ENCODE measurements around the gene CYTIP.

Gene CYTIP

DNA sequence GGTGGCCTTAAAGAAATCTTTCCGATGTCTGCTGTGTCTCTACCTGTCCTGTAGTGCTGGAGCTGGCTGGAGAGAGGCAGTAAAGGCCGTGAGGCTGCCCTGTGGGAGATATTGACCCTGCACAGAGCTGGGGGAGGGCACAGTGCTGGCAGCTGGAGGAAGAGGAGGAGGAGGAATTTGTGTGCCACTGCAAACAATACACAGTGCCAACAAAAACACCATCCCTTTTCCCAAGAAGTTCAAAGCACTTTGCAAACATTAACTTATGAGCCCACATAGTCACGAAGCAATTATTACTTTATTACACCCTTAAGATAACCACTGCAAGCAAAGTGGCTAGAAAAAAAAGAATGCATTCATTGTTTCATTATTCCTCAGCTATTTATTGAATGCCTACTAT, 45.0 kb upstream of the CYTIP start:
- Histone ChIP-seq H3F3A (ENCODE audit: insufficient read depth, low read length) (no peaks in the 10 kb centered on the region), H3K4me3 (ENCODE audit: low read depth, low read length, poor library complexity, severe bottlenecking) (no peak overlapping the region), H3K4me2 (ENCODE audit: low read length) (no peak overlapping the region), H3K9ac (ENCODE audit: low read length) (no peak overlapping the region), H3K9me2 (ENCODE audit: low read depth, low read length) (no peaks in the 10 kb centered on the region), H3K27me3 (ENCODE audit: insufficient read depth, low read length) (no peaks in the 10 kb centered on the region), H3K79me2 (ENCODE audit: insufficient read depth, low read length) (no peaks in the 10 kb centered on the region), H3K36me3 (ENCODE audit: insufficient read depth, low read length) (no peaks in the 10 kb centered on the region), H3K9me3 (ENCODE audit: low read length) (no peaks in the 10 kb centered on the region), H3K4me1 (ENCODE audit: insufficient read depth, low read length, severe bottlenecking) (peaks cover 47% of the 10 kb centered on the region), H2AFZ (ENCODE audit: low read length) (no peak overlapping the region), H4K20me1 (ENCODE audit: insufficient read depth, low read length) (no peaks in the 10 kb centered on the region), H3K27ac (ENCODE audit: low read depth, low read length, poor library complexity, severe bottlenecking) (no peak overlapping the region)
- TF ChIP-seq, protein P1, sequence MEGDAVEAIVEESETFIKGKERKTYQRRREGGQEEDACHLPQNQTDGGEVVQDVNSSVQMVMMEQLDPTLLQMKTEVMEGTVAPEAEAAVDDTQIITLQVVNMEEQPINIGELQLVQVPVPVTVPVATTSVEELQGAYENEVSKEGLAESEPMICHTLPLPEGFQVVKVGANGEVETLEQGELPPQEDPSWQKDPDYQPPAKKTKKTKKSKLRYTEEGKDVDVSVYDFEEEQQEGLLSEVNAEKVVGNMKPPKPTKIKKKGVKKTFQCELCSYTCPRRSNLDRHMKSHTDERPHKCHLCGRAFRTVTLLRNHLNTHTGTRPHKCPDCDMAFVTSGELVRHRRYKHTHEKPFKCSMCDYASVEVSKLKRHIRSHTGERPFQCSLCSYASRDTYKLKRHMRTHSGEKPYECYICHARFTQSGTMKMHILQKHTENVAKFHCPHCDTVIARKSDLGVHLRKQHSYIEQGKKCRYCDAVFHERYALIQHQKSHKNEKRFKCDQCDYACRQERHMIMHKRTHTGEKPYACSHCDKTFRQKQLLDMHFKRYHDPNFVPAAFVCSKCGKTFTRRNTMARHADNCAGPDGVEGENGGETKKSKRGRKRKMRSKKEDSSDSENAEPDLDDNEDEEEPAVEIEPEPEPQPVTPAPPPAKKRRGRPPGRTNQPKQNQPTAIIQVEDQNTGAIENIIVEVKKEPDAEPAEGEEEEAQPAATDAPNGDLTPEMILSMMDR (IDR thresholded peaks at IDR 0.05; ENCODE audit: low read length) = no peak
- TF ChIP-seq EZH2 (IDR thresholded peaks at IDR 0.05; ENCODE audit: borderline replicate concordance, low read length) = no peak

DNA sequence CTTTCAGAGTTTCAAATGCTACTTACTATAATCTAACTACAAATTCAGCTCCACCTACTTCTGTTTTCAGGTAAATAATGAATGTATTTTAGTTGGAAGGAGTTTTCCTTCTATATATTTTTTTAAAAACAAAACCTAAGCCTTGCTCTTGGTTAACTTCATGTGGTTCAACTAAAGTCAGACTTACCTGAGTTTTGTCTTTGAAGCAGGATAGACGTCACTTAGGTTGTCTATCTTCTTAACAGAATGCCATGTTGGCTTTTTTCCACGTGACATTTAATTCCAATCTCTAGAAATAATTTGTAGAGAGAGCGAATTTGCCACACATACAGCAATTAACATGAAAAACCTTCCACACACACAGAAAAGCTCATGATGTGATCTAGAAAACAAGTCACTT, 43.9 kb upstream of the CYTIP start:
- Histone ChIP-seq H3K9me3 (ENCODE audit: low read length) (no peaks in the 10 kb centered on the region), H3K9me2 (ENCODE audit: low read depth, low read length) (no peaks in the 10 kb centered on the region), H3K27ac (ENCODE audit: low read depth, low read length, poor library complexity, severe bottlenecking) (no peak overlapping the region), H3K4me2 (ENCODE audit: low read length) (no peak overlapping the region), H3K79me2 (ENCODE audit: insufficient read depth, low read length) (no peaks in the 10 kb centered on the region), H3K27me3 (ENCODE audit: insufficient read depth, low read length) (no peaks in the 10 kb centered on the region), H2AFZ (ENCODE audit: low read length) (peak overlapping the region; percentile 63; the same call in 1 of the 2 replicates), H3K36me3 (ENCODE audit: insufficient read depth, low read length) (no peaks in the 10 kb centered on the region), H3K4me1 (ENCODE audit: insufficient read depth, low read length, severe bottlenecking) (peaks cover 47% of the 10 kb centered on the region), H3F3A (ENCODE audit: insufficient read depth, low read length) (no peaks in the 10 kb centered on the region), H4K20me1 (ENCODE audit: insufficient read depth, low read length) (no peaks in the 10 kb centered on the region), H3K4me3 (ENCODE audit: low read depth, low read length, poor library complexity, severe bottlenecking) (no peak overlapping the region), H3K9ac (ENCODE audit: low read length) (no peak overlapping the region)
- no peak for TF ChIP-seq EZH2 (IDR thresholded peaks at IDR 0.05; ENCODE audit: borderline replicate concordance, low read length)
- TF ChIP-seq, protein P1 (IDR thresholded peaks at IDR 0.05; ENCODE audit: low read length) = no peak

DNA sequence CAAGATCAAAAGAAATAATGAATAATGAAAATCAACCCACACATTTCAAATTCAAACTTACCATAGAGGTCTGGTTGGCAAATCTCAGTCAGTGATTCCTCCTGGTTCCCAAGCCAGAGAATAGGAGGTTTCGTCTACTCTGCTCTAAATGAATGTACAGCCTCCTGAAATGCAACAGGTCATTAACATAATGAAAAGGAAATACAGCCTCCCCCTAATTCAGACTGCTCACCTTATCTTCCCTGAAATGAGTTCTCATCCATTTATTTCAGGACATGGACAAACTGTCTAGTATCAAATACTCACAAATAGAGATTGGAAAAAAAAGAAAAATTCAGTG, 43.4 kb upstream of the CYTIP start:
- Histone ChIP-seq H3K4me1 (ENCODE audit: insufficient read depth, low read length, severe bottlenecking) (peaks cover 45% of the 10 kb centered on the region), H3K4me2 (ENCODE audit: low read length) (no peak overlapping the region), H3K4me3 (ENCODE audit: low read depth, low read length, poor library complexity, severe bottlenecking) (no peak overlapping the region), H3K9me2 (ENCODE audit: low read depth, low read length) (no peaks in the 10 kb centered on the region), H3K9me3 (ENCODE audit: low read length) (no peaks in the 10 kb centered on the region), H3K36me3 (ENCODE audit: insufficient read depth, low read length) (no peaks in the 10 kb centered on the region), H3F3A (ENCODE audit: insufficient read depth, low read length) (no peaks in the 10 kb centered on the region), H2AFZ (ENCODE audit: low read length) (no peak overlapping the region), H3K27me3 (ENCODE audit: insufficient read depth, low read length) (no peaks in the 10 kb centered on the region), H4K20me1 (ENCODE audit: insufficient read depth, low read length) (no peaks in the 10 kb centered on the region), H3K79me2 (ENCODE audit: insufficient read depth, low read length) (no peaks in the 10 kb centered on the region), H3K9ac (ENCODE audit: low read length) (no peak overlapping the region), H3K27ac (ENCODE audit: low read depth, low read length, poor library complexity, severe bottlenecking) (no peak overlapping the region)
- TF ChIP-seq, protein P1 (IDR thresholded peaks at IDR 0.05; ENCODE audit: low read length) = no peak
- no peak for TF ChIP-seq EZH2 (IDR thresholded peaks at IDR 0.05; ENCODE audit: borderline replicate concordance, low read length)
